Activated B cell treated with CpG ODN at 0.5 μM for 24 hours (primary cell): ENCODE results near the gene SLC40A1. TPM values are rescaled to one million over a fixed set of nuclear protein-coding genes. Genes with fewer than 3 reads are reported as not detected.

Experiments used
- ATAC-seq: fragments of 200-7000 bp; cut with Tn5 transposase; one replicate; pipeline ENCODE4 v1.10.0; 2021; ENCODE audit warnings: low read depth, mild to moderate bottlenecking, moderate library complexity
- CTCF ChIA-PET: fragments of 350-600 bp; sonication (Branson Sonifier 250); formaldehyde crosslinking; loops from one replicate; lab custom pipeline; 2021; ENCODE audit warnings: antibody characterized with exemption; lab: Charles Lee
- POLR2A ChIA-PET: fragments of 350-600 bp; sonication (Branson Sonifier 250); formaldehyde crosslinking; loops from one replicate; lab custom pipeline; 2021; ENCODE audit warnings: antibody characterized with exemption; lab: Charles Lee
- DNase-seq: peaks from one replicate; pipeline ENCODE4 v3.0.0; 2022
- H3K27ac Mint-ChIP-seq: one replicate; pipeline ENCODE4 v1.8.0; 2020; ENCODE audit warnings: mixed read lengths
- H3K27me3 Mint-ChIP-seq: one replicate; pipeline ENCODE4 v1.8.0; 2021; ENCODE audit warnings: mixed read lengths
- H3K36me3 Mint-ChIP-seq: one replicate; pipeline ENCODE4 v1.8.0; 2021; ENCODE audit warnings: low read depth, mixed read lengths
- H3K4me1 Mint-ChIP-seq: one replicate; pipeline ENCODE4 v1.8.0; 2021; ENCODE audit warnings: mixed read lengths
- H3K4me3 Mint-ChIP-seq: one replicate; pipeline ENCODE4 v1.8.0; 2020; ENCODE audit warnings: mild to moderate bottlenecking, mixed read lengths
- H3K9me3 Mint-ChIP-seq: one replicate; pipeline ENCODE4 v1.8.0; 2020; ENCODE audit warnings: mixed read lengths
- CTCF ChIP-seq: fragments of 200-600 bp; IDR thresholded peaks from one replicate; pipeline ENCODE4 v1.8.0; 2022; ENCODE audit warnings: antibody characterized with exemption, mild to moderate bottlenecking
- intact Hi-C: fragments of 100-400 bp; cut with micrococcal nuclease; formaldehyde crosslinking; loops from one replicate; pipeline ENCODE4 v1.15.1; 2024
- total RNA-seq: library from RNA; stranded (reverse); gene quantifications from 2 replicates; pipeline ENCODE4 v1.2.3, GENCODE V29; 2022

SLC40A1 gene
- total RNA-seq, 1 donor from 2014 or later, result 0.20 TPM

DNA sequence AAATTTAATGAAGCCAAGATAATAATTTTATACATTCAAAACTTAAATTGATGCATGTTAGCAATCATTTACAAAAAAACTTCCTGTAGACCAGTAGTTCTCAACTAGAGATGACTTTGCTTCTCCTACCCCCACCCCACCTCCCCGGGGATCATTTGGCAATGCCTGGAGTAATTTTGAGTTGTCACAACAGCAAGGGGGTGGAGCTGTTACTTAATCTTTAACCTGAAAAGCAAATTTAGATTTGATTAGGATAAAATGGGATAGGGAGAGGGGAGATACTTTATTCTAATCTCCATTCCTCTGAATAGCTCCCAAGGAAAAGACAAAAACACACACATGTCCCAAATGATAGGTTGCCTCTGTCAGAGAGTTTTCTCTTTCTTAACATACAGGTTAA lies 4.2 kb downstream of the SLC40A1 start:
- Mint-ChIP-seq H3K27ac (no peak overlapping the region), H3K27me3 (peaks cover 37% of the 10 kb centered on the region), H3K4me1 (peaks cover 13% of the 10 kb centered on the region), H3K4me3 (no peak overlapping the region), H3K36me3 (no peaks in the 10 kb centered on the region), H3K9me3 (no peaks in the 10 kb centered on the region)
- no peak for DNase-seq
- ChIA-PET CTCF (no interaction called here), POLR2A (no interaction called here)
- TF ChIP-seq CTCF, result no peak
- ATAC-seq, result no peak
- intact Hi-C loops, result no loop called here

DNA sequence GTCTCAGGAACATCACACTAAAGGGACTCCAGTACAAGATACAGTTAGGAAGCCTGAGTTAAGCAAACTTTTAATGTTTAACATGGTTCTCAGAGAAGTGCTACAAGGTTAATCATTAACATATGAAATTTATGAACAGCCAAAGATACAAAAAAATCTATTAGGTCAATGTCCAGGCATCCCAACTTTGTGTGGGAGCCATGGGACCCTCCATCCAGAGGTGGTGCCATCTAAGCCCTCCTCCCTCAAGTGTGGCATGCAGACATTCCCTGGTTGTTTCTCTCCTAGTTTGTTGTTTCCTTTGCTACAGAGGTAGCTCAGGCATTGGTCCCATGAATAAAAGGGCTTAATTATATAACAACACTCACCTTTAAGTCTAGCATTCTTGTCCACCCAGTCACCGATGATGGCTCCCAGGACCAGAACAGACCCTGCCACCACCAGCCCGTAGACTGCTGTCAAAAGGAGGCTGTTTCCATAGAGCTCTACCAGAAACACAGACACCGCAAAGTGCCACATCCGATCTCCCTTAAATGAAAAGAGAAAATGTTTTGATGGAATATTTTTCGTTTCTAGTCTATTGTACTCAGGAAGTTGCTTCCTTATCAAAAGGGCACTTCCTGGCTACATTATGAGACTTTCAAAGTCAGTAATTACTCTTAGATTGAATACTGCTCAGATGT lies 5.7 kb downstream of the SLC40A1 start:
- peaks cover 30% of the 10 kb centered on the region for H3K27me3 Mint-ChIP-seq
- ATAC-seq, result no peak
- DNase-seq, result no peak
- ChIA-PET POLR2A (no interaction called here), CTCF (no interaction called here)
- H3K4me1 Mint-ChIP-seq, result peaks cover 5% of the 10 kb centered on the region
- H3K27ac Mint-ChIP-seq, result no peak overlapping the region
- no peaks in the 10 kb centered on the region for H3K36me3 Mint-ChIP-seq
- no peak overlapping the region for H3K4me3 Mint-ChIP-seq
- no peaks in the 10 kb centered on the region for H3K9me3 Mint-ChIP-seq
- intact Hi-C loops, result no loop called here
- no peak for TF ChIP-seq CTCF

DNA sequence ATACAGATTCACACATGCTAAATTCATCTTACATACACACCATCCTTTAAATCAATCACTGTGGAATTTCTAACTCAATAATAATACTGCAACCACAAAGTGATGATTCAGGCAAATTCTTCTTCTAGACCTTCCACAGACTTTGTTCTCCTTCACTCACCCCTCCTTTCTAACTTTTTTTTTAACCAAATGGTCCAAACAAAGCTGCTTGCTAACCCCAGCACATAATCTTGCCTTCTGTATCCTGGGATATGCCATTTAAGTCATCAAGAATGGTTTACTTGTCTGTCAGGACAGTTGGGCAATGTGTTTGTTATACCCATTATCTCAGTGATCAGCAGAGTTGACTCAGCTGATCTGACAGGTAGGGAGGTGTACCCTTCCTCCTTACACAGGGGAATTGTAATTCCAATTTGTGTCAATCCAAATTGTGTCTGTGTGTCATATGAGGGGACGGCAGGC lies 10.0 kb downstream of the SLC40A1 start:
- intact Hi-C loops, result no loop called here
- peaks cover 10% of the 10 kb centered on the region for H3K27me3 Mint-ChIP-seq
- CTCF ChIA-PET, result no interaction called here

GRCh38 chr2:189569295-189569910 lies 11.2 kb downstream of the SLC40A1 start:
- ATAC-seq (no peak), DNase-seq (no peak)
- POLR2A ChIA-PET, result no interaction called here
- intact Hi-C loops, result no loop called here
- peaks cover 2% of the 10 kb centered on the region for H3K4me1 Mint-ChIP-seq
- H3K27me3 Mint-ChIP-seq, result peaks cover 7% of the 10 kb centered on the region
- H3K36me3 Mint-ChIP-seq, result no peaks in the 10 kb centered on the region
- H3K9me3 Mint-ChIP-seq, result no peaks in the 10 kb centered on the region
- no peak overlapping the region for H3K4me3 Mint-ChIP-seq
- CTCF ChIA-PET, result no interaction called here
- H3K27ac Mint-ChIP-seq, result no peak overlapping the region
- no peak for TF ChIP-seq CTCF

More for the DNA sequence above, 10.0 kb downstream of the SLC40A1 start:
- Mint-ChIP-seq H3K4me3 (no peak overlapping the region), H3K9me3 (no peaks in the 10 kb centered on the region), H3K4me1 (peaks cover 2% of the 10 kb centered on the region), H3K27ac (no peak overlapping the region), H3K36me3 (no peaks in the 10 kb centered on the region)
- DNase-seq (no peak), ATAC-seq (no peak)
- POLR2A ChIA-PET, result no interaction called here
- TF ChIP-seq CTCF, result no peak

DNA sequence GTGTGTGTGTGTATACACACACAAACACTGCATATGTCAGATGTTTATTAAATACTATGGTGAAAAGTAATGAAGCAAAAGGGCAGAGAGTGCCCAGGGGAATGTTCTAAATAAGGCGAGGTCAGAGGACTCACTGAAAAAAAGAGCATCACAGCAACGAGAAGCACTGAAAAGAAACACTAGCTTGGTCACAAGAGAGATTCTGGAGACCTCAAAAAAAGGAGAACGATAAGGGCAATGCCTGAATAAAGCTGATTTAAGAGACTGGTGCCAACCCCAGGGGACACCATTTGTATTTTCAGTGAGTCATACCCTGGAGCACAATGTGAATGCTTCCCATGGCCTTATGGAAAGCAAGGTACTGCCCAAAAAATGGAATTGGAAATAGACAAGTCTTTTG lies 14.5 kb downstream of the SLC40A1 start:
- no peaks in the 10 kb centered on the region for H3K36me3 Mint-ChIP-seq
- TF ChIP-seq CTCF, result no peak
- H3K27ac Mint-ChIP-seq, result no peak overlapping the region
- no peaks in the 10 kb centered on the region for H3K9me3 Mint-ChIP-seq
- intact Hi-C loops, result no loop called here
- CTCF ChIA-PET, result no interaction called here
- POLR2A ChIA-PET, result no interaction called here
- ATAC-seq (no peak), DNase-seq (no peak)
- peaks cover 4% of the 10 kb centered on the region for H3K27me3 Mint-ChIP-seq
- H3K4me1 Mint-ChIP-seq, result peaks cover 2% of the 10 kb centered on the region
- no peak overlapping the region for H3K4me3 Mint-ChIP-seq
